Measurements from ENCODE around the gene COL23A1. TPM values are rescaled to one million over a fixed set of nuclear protein-coding genes. Genes with fewer than 3 reads are reported as not detected.

COL23A1 gene
- total and polyA plus RNA-seq, 2 of the 8 experiments (the other 6 are each of a cell fraction or from before 2014, with no cell fraction given): 3.1 to 4.7 TPM

DNA sequence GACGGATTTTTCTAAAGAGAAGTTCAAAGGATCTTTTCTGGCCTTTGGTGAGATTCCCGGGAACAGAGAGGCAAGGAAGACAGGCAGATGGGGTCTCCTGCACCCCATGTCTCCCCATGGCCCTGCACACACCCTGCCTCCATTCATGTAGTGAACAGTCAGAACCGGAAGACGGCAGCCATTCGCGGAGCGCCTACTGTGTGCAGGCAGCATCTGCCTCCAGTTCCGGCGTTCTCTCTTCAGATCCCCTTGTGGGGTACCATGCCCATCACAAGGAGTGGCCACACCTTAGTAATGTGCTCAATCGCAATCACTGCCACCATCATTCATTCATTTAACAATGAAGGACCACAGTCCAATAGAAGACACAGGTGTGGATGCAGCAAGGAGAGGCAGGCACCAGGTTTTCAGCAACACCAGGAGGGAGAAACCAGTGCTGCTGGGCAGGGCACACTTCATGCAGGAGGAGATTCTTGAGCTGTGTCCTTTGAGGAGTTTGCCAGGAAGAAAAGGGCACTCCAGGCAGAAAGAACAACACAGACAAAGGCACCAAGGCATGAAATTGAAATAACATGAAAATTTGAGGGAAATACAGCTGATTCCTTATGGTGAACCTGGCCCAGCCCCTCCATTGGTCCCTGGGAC is 186.1 kb downstream of the COL23A1 start:
- Histone ChIP-seq H3K23ac (ENCODE audit: insufficient read length) (no peak overlapping the region), H3K18ac (ENCODE audit: extremely low read depth, low read length) (no peak overlapping the region), H3K27ac (ENCODE audit: low read depth, low read length) (no peak overlapping the region), H3K36me3 (ENCODE audit: control insufficient read depth in 2 of 4, insufficient read depth in 4 of 4, low read length in 3 of 4) (no peaks in the 10 kb centered on the region), H2BK5ac (ENCODE audit: low read depth, low read length) (no peak overlapping the region), H3K79me1 (ENCODE audit: low read depth, low read length) (no peaks in the 10 kb centered on the region), H3K4ac (replicated peaks; ENCODE audit: insufficient read length, low read depth, low read length) (no peak overlapping the region), H4K8ac (ENCODE audit: extremely low read depth, insufficient read depth, low read length) (no peak overlapping the region), H3K9ac (replicated peaks in 1 of 4; ENCODE audit: extremely low read depth in 1 of 4, low read depth in 3 of 4, low read length in 3 of 4) (no peak overlapping the region), H2BK15ac (ENCODE audit: low read length) (no peak overlapping the region), H4K5ac (ENCODE audit: insufficient read length, low read depth, low read length) (no peak overlapping the region), H3K4me1 (replicated peaks in 1 of 4; ENCODE audit: control insufficient read depth in 3 of 4, insufficient read depth in 4 of 4, low read length in 3 of 4) (peaks cover 0 to 2% (median 2%) of the 10 kb centered on the region in 4 experiments; a peak in 3 of 7 replicates), H3K23me2 (ENCODE audit: low read depth, low read length) (no peaks in the 10 kb centered on the region), H3K4me2 (ENCODE audit: insufficient read depth in 1 of 2, low read depth in 2 of 2, low read length in 2 of 2) (no peak overlapping the region), H2AK5ac (ENCODE audit: low read depth, low read length) (no peak overlapping the region), H2BK12ac (ENCODE audit: low read depth, low read length) (no peak overlapping the region), H2AFZ (ENCODE audit: low read length) (no peak overlapping the region), H2BK120ac (replicated peaks; ENCODE audit: low read depth, low read length) (no peak overlapping the region), H3K79me2 (ENCODE audit: control insufficient read depth in 1 of 2, insufficient read depth in 2 of 2, low read length in 2 of 2) (no peaks in the 10 kb centered on the region), H2BK20ac (ENCODE audit: low read length) (no peak overlapping the region), H3K56ac (replicated peaks; ENCODE audit: insufficient read length, low read depth, low read length) (no peak overlapping the region), H3K27me3 (replicated peaks in 1 of 4; ENCODE audit: control insufficient read depth in 3 of 4, extremely low read depth in 1 of 4, insufficient read depth in 3 of 4, low read length in 3 of 4) (no peaks in the 10 kb centered on the region), H4K91ac (replicated peaks; ENCODE audit: insufficient read length, low read length) (no peak overlapping the region), H4K20me1 (replicated peaks in 1 of 2; ENCODE audit: control insufficient read depth in 1 of 2, insufficient read depth in 2 of 2, low read length in 2 of 2) (no peaks in the 10 kb centered on the region), H3K14ac (ENCODE audit: insufficient read length) (no peak overlapping the region), H3K4me3 (ENCODE audit: extremely low read depth in 1 of 4, insufficient read depth in 2 of 4, low read depth in 3 of 4, low read length in 4 of 4) (no peak overlapping the region), H3K9me3 (ENCODE audit: insufficient read depth in 2 of 2, low read depth in 1 of 2, low read length in 1 of 2) (no peaks in the 10 kb centered on the region)
- CTCF ChIA-PET (ENCODE audit: partially characterized antibody): interaction anchor here (1.2 kb wide), 1 partner anchor 120 kb away, joined by 6 read pairs; no protein-coding TSS in a partner anchor
- POLR2A ChIA-PET (ENCODE audit: partially characterized antibody): interaction anchor here (1.7 kb wide), 1 partner anchor 10 kb away, joined by 5 read pairs; no protein-coding TSS in a partner anchor
- 91% methylated on average over 10 of the region's 10 CpGs; no CpG with 5 or more reads in 1 of the 2 experiments for WGBS, 2 experiments (ENCODE audit: extremely low coverage in 1 of 2, insufficient coverage in 1 of 2, insufficient read length in 1 of 2, insufficient replicate concordance in 2 of 2, low coverage in 1 of 2, low lambda C conversion rate in 2 of 2, missing lambda C conversion rate in 1 of 2)
- DNase-seq (ENCODE audit: low read depth in 1 of 2, low spot score in 2 of 2): no peak
- FAIRE-seq: no peak
- TF ChIP-seq YY1 (IDR thresholded peaks at IDR 0.05; ENCODE audit: low read depth, low read length) (no peak), TCF12 (IDR thresholded peaks at IDR 0.05; ENCODE audit: low read depth, low read length) (no peak), BCL11A (IDR thresholded peaks at IDR 0.05; ENCODE audit: low read depth in 2 of 2, low read length in 2 of 2) (no peak), HDAC2 (IDR thresholded peaks at IDR 0.05; ENCODE audit: borderline replicate concordance in 1 of 2, low read depth in 2 of 2, low read length in 2 of 2) (no peak), CBX8 (IDR thresholded peaks at IDR 0.05; ENCODE audit: borderline replicate concordance, low read depth, low read length) (no peak), CHD1 (IDR thresholded peaks at IDR 0.05; ENCODE audit: low read depth, low read length) (no peak), RFX5 (IDR thresholded peaks at IDR 0.05; ENCODE audit: borderline replicate concordance, low read depth, low read length) (no peak), SP4 (IDR thresholded peaks at IDR 0.05; ENCODE audit: low read length) (no peak), EP300 (IDR thresholded peaks at IDR 0.05; ENCODE audit: borderline replicate concordance in 1 of 2, low read depth in 2 of 2, low read length in 2 of 2) (no peak)
- TF ChIP-seq, protein P1, sequence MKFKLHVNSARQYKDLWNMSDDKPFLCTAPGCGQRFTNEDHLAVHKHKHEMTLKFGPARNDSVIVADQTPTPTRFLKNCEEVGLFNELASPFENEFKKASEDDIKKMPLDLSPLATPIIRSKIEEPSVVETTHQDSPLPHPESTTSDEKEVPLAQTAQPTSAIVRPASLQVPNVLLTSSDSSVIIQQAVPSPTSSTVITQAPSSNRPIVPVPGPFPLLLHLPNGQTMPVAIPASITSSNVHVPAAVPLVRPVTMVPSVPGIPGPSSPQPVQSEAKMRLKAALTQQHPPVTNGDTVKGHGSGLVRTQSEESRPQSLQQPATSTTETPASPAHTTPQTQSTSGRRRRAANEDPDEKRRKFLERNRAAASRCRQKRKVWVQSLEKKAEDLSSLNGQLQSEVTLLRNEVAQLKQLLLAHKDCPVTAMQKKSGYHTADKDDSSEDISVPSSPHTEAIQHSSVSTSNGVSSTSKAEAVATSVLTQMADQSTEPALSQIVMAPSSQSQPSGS (IDR thresholded peaks at IDR 0.05; ENCODE audit: low read length): no peak
- TF ChIP-seq, protein P2, sequence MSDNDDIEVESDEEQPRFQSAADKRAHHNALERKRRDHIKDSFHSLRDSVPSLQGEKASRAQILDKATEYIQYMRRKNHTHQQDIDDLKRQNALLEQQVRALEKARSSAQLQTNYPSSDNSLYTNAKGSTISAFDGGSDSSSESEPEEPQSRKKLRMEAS (IDR thresholded peaks at IDR 0.05): no peak

Data from H1 (cell line).